ENCODE measurements around the gene RPH3AL. TPM values are rescaled to one million over a fixed set of nuclear protein-coding genes. Genes with fewer than 3 reads are reported as not detected.

Gene RPH3AL
- total RNA-seq, 4 donors from 2014 or later, result 31.4 to 92.4 (median 48.6) TPM

- H3K4me3 ChIP-seq, result no peak overlapping the region
- no peaks in the 10 kb centered on the region for H3K36me3 ChIP-seq
- peaks cover 0 to 51% (median 8%) of the 10 kb centered on the region in 4 donors for H3K4me1 ChIP-seq
- peak overlapping the region in 3 of 4 donors; percentile 25 to 94 (median 42) for H3K27ac ChIP-seq
- H3K27me3 ChIP-seq, result no peaks in the 10 kb centered on the region
- no peaks in the 10 kb centered on the region for H3K9me3 ChIP-seq
- TF ChIP-seq POLR2A (IDR thresholded peaks at IDR 0.05) (no peak), CTCF (IDR thresholded peaks at IDR 0.05) (no peak)
- no peak for DNase-seq
Observed at GRCh38 chr17:348012-348411, 4.6 kb downstream of the RPH3AL start.

- no peak for DNase-seq
- TF ChIP-seq POLR2A (IDR thresholded peaks at IDR 0.05), result no peak
- TF ChIP-seq CTCF (IDR thresholded peaks at IDR 0.05), result no peak
- no peaks in the 10 kb centered on the region for H3K9me3 ChIP-seq
- H3K27me3 ChIP-seq, result no peaks in the 10 kb centered on the region
- H3K36me3 ChIP-seq, result no peaks in the 10 kb centered on the region
- H3K4me3 ChIP-seq, result no peak overlapping the region
- H3K27ac ChIP-seq, result peak overlapping the region in 1 of 4 donors; percentile 94
- peaks cover 0 to 46% (median 8%) of the 10 kb centered on the region in 4 donors for H3K4me1 ChIP-seq
Observed at GRCh38 chr17:347309-347899, 5.2 kb downstream of the RPH3AL start.

- no peak for DNase-seq
- no peaks in the 10 kb centered on the region for H3K27me3 ChIP-seq
- no peaks in the 10 kb centered on the region for H3K36me3 ChIP-seq
- no peak overlapping the region for H3K4me3 ChIP-seq
- H3K27ac ChIP-seq, result no peak overlapping the region
- H3K4me1 ChIP-seq, result peaks cover 0 to 34% (median 4%) of the 10 kb centered on the region in 4 donors
- no peaks in the 10 kb centered on the region for H3K9me3 ChIP-seq
- TF ChIP-seq CTCF (IDR thresholded peaks at IDR 0.05) (no peak), POLR2A (IDR thresholded peaks at IDR 0.05) (no peak)
Observed at GRCh38 chr17:345992-346785, 6.4 kb downstream of the RPH3AL start.

- no peak for DNase-seq
- no peaks in the 10 kb centered on the region for H3K9me3 ChIP-seq
- no peaks in the 10 kb centered on the region for H3K27me3 ChIP-seq
- no peak overlapping the region for H3K4me3 ChIP-seq
- no peaks in the 10 kb centered on the region for H3K36me3 ChIP-seq
- H3K4me1 ChIP-seq, result peaks cover 0 to 28% (median 1%) of the 10 kb centered on the region in 4 donors
- no peak overlapping the region for H3K27ac ChIP-seq
- TF ChIP-seq CTCF (IDR thresholded peaks at IDR 0.05) (no peak), POLR2A (IDR thresholded peaks at IDR 0.05) (no peak)
Observed at GRCh38 chr17:345261-345660, 7.3 kb downstream of the RPH3AL start.

GRCh38 chr17:343875-344752 is 8.5 kb downstream of the RPH3AL start:
- Histone ChIP-seq H3K27me3 (no peaks in the 10 kb centered on the region), H3K36me3 (no peaks in the 10 kb centered on the region), H3K4me1 (peaks cover 0 to 24% (median 0%) of the 10 kb centered on the region in 4 donors), H3K9me3 (no peaks in the 10 kb centered on the region), H3K27ac (no peak overlapping the region), H3K4me3 (no peak overlapping the region)
- TF ChIP-seq POLR2A (IDR thresholded peaks at IDR 0.05) (no peak), CTCF (IDR thresholded peaks at IDR 0.05) (no peak)
- no peak for DNase-seq

Measured in Peyer's patch (tissue), 4 donors.